ENCODE results near the gene HNRNPA2B1. TPM values are rescaled to one million over a fixed set of nuclear protein-coding genes. Genes with fewer than 3 reads are reported as not detected.
"Not testable (repeated sequence)": the region's sequence is repeated elsewhere in the genome, so short reads cannot be mapped to it uniquely, and the experiment has no call there.

HNRNPA2B1 gene
- total RNA-seq, 1 experiment from 2014 or later: 1,101 TPM

GRCh38 chr7:26166684-26167266 lies 33.8 kb downstream of the HNRNPA2B1 start:
- no peak for DNase-seq (ENCODE audit: low spot score)
- POLR2A ChIA-PET: interaction anchor here (1.6 kb wide), 1 partner anchor 15 kb away, joined by 3 read pairs; no protein-coding TSS in a partner anchor

GRCh38 chr7:26165950-26166683 lies 34.4 kb downstream of the HNRNPA2B1 start:
- no peak overlapping the region for H3K4me3 Mint-ChIP-seq
- H3K9me3 Mint-ChIP-seq: peaks cover 13% of the 10 kb centered on the region
- CTCF ChIA-PET: interaction anchor here (0.7 to 1.9 kb wide), 5 partner anchors 9 to 76 kb away, joined by 3 to 7 read pairs (median 4); partner anchors contain the start of gene NFE2L3
- DNase-seq (ENCODE audit: low spot score) (no peak), ATAC-seq (peak; percentile 32; the same call in 1 of the 2 replicates)
- H3K36me3 Mint-ChIP-seq: peaks cover 37% of the 10 kb centered on the region
- no peak for TF ChIP-seq RELA (CRISPR knock-in tag; IDR thresholded peaks at IDR 0.05; ENCODE audit: borderline replicate concordance)
- no peak for TF ChIP-seq JUN (CRISPR knock-in tag; IDR thresholded peaks at IDR 0.05)
- TF ChIP-seq HMGA2 (CRISPR knock-in tag; IDR thresholded peaks at IDR 0.05): no peak
- TF ChIP-seq ZBTB21 (CRISPR knock-in tag; IDR thresholded peaks at IDR 0.05; ENCODE audit: borderline replicate concordance): no peak
- no peak for TF ChIP-seq CDX4 (CRISPR knock-in tag; IDR thresholded peaks at IDR 0.05; ENCODE audit: borderline replicate concordance)
- no peak for TF ChIP-seq ZSCAN18 (CRISPR knock-in tag; IDR thresholded peaks at IDR 0.05)
- no peaks in the 10 kb centered on the region for H3K27me3 Mint-ChIP-seq (ENCODE audit: low read depth)
- peaks cover 54% of the 10 kb centered on the region for H3K4me1 Mint-ChIP-seq
- POLR2A ChIA-PET: interaction anchor here (0.9 to 1.6 kb wide), 2 partner anchors 8 to 15 kb away, joined by 3 read pairs; no protein-coding TSS in a partner anchor
- peak overlapping the region; percentile 76 for H3K27ac Mint-ChIP-seq

More at GRCh38 chr7:26166684-26167266, 33.8 kb downstream of the HNRNPA2B1 start:
- TF ChIP-seq ZBTB21 (CRISPR knock-in tag; IDR thresholded peaks at IDR 0.05; ENCODE audit: borderline replicate concordance): no peak
- TF ChIP-seq ZNF671 (CRISPR knock-in tag; IDR thresholded peaks at IDR 0.05): no peak
- TF ChIP-seq SMAD3 (CRISPR knock-in tag; IDR thresholded peaks at IDR 0.05; ENCODE audit: borderline replicate concordance): no peak
- no peak for TF ChIP-seq ELF4 (CRISPR knock-in tag; IDR thresholded peaks at IDR 0.05; ENCODE audit: low read depth)
- no peak for TF ChIP-seq EMX1 (CRISPR knock-in tag; IDR thresholded peaks at IDR 0.05)
- no peak for TF ChIP-seq ZNF138 (CRISPR knock-in tag; conservative IDR thresholded peaks at IDR 0.05)
- TF ChIP-seq NFE2L1 (CRISPR knock-in tag; IDR thresholded peaks at IDR 0.05): no peak
- TF ChIP-seq ZNF396 (CRISPR knock-in tag; IDR thresholded peaks at IDR 0.05; ENCODE audit: borderline replicate concordance): no peak
- TF ChIP-seq ZSCAN18 (CRISPR knock-in tag; IDR thresholded peaks at IDR 0.05): no peak
- no peak for TF ChIP-seq FOXP1 (CRISPR knock-in tag; IDR thresholded peaks at IDR 0.05; ENCODE audit: borderline replicate concordance)
- no peak for TF ChIP-seq RELA (CRISPR knock-in tag; IDR thresholded peaks at IDR 0.05; ENCODE audit: borderline replicate concordance)
- no peak for TF ChIP-seq NR1H2 (CRISPR knock-in tag; IDR thresholded peaks at IDR 0.05)
- no peak for TF ChIP-seq JAZF1 (CRISPR knock-in tag; IDR thresholded peaks at IDR 0.05)
- no peak for TF ChIP-seq ZNF121 (CRISPR knock-in tag; IDR thresholded peaks at IDR 0.05)
- TF ChIP-seq PREB (CRISPR knock-in tag; IDR thresholded peaks at IDR 0.05; ENCODE audit: borderline replicate concordance): no peak
- Mint-ChIP-seq H3K4me3 (no peak overlapping the region), H3K27ac (peak overlapping the region; percentile 73), H3K27me3 (ENCODE audit: low read depth) (no peaks in the 10 kb centered on the region), H3K4me1 (peaks cover 47% of the 10 kb centered on the region), H3K36me3 (peaks cover 42% of the 10 kb centered on the region), H3K9me3 (peaks cover 17% of the 10 kb centered on the region)
- no peak; the same call in 1 of the 2 replicates for ATAC-seq
- CTCF ChIA-PET: interaction anchor here (1.1 to 1.9 kb wide), 4 partner anchors 9 to 76 kb away, joined by 3 to 7 read pairs (median 6); partner anchors contain the start of gene NFE2L3

- H3K27ac Mint-ChIP-seq; DNase-seq (ENCODE audit: low spot score); H3K4me3 Mint-ChIP-seq; CTCF ChIA-PET; ATAC-seq; POLR2A ChIA-PET; H3K27me3 Mint-ChIP-seq (ENCODE audit: low read depth): not testable (repeated sequence)
- Mint-ChIP-seq H3K9me3 (peaks cover 13% of the 10 kb centered on the region), H3K4me1 (peaks cover 62% of the 10 kb centered on the region), H3K36me3 (peaks cover 26% of the 10 kb centered on the region)
Measured at GRCh38 chr7:26163804-26164203, 36.7 kb downstream of the HNRNPA2B1 start.
